Measurements from ENCODE around the gene RGP1.
A peak's percentile ranks its signal among the peaks of the same experiment; 100 is the strongest.

DNA sequence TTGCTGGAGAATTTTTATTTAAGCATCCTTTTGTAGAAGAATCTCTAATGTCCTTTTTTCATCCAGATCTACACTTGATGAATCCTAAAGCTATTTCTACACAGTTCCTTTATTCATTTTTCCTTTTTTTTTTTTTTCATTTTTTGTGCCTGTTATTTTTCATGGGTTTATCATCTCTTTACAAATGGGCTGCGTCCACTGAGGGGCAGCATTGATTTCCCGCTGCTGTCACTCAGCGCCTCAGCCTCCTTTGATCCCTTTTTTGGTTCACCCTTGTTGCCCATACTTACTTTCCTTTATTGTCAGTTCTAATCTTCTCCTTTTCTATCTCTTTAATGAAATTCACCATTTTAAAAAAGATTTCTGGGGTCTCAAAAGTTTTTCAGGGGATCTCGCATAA lies 10.7 kb downstream of the RGP1 start:
- TF ChIP-seq, protein P1, sequence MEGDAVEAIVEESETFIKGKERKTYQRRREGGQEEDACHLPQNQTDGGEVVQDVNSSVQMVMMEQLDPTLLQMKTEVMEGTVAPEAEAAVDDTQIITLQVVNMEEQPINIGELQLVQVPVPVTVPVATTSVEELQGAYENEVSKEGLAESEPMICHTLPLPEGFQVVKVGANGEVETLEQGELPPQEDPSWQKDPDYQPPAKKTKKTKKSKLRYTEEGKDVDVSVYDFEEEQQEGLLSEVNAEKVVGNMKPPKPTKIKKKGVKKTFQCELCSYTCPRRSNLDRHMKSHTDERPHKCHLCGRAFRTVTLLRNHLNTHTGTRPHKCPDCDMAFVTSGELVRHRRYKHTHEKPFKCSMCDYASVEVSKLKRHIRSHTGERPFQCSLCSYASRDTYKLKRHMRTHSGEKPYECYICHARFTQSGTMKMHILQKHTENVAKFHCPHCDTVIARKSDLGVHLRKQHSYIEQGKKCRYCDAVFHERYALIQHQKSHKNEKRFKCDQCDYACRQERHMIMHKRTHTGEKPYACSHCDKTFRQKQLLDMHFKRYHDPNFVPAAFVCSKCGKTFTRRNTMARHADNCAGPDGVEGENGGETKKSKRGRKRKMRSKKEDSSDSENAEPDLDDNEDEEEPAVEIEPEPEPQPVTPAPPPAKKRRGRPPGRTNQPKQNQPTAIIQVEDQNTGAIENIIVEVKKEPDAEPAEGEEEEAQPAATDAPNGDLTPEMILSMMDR (IDR thresholded peaks at IDR 0.05; ENCODE audit: low read depth, low read length): 0 out of 2 replicates have a peak, but pooled peaks have one; percentile 15
- no peak for TF ChIP-seq EZH2phosphoT487 (IDR thresholded peaks at IDR 0.05; ENCODE audit: low read depth)

All from OCI-LY3 (cell line).